SK-N-SH (cell line): ENCODE results near the gene OR4E1. TPM values are rescaled to one million over a fixed set of nuclear protein-coding genes. Genes with fewer than 3 reads are reported as not detected.

Source experiments
- polyA plus RNA-seq, 3 experiments: library from polyadenylated mRNA; depleted of rRNA; stranded (reverse); fragments of >200 nt; gene quantifications; 2 replicates each; pipeline ENCODE4 v1.2.3, GENCODE V29; 2012
- small RNA-seq, 7 experiments: library from RNA; depleted of rRNA; stranded (forward); fragments of <200 nt; gene quantifications; one replicate each; pipeline ENCODE3, GENCODE V24; 2012

OR4E1 gene
- polyA plus RNA-seq, 1 of the 3 experiments (the other 2 are of a cell fraction), result not detected

Small RNA genes lying within 50 kb of the gene (small RNA-seq; reads per million reads assigned to genes)
- 0 reads per million in 7 experiments for gene AC243972.3

Other genes with a start within 250 kb of the OR4E1 start
- 20.1 and 25.3 TPM in 2 replicates for gene CHD8, start 217.7 kb downstream of the OR4E1 start, polyA plus RNA-seq (2012; rRNA removed)
- 24.4 and 41.2 TPM in 2 replicates for gene RAB2B, start 196.9 kb downstream of the OR4E1 start, polyA plus RNA-seq (2012; rRNA removed)
- gene TOX4, start 196.6 kb downstream of the OR4E1 start, polyA plus RNA-seq (2012; rRNA removed), result 52.3 and 69.3 TPM in 2 replicates
- gene METTL3, start 162.5 kb downstream of the OR4E1 start, polyA plus RNA-seq (2012; rRNA removed), result 118 and 198 TPM in 2 replicates
- gene SALL2, start 147.5 kb downstream of the OR4E1 start, polyA plus RNA-seq (2012; rRNA removed), result 7.5 and 9.1 TPM in 2 replicates
- gene OR10G3, start 93.7 kb downstream of the OR4E1 start, polyA plus RNA-seq (2012; rRNA removed), result not detected in 2 replicates
- not detected in 2 replicates for gene OR10G2, start 38.9 kb downstream of the OR4E1 start, polyA plus RNA-seq (2012; rRNA removed)
- gene OR4E2, start 20.0 kb downstream of the OR4E1 start, polyA plus RNA-seq (2012; rRNA removed), result not detected in 2 replicates